SU-DHL-6 (cell line): ENCODE data around the gene MYH2.

Experiments
- H2AFZ ChIP-seq: fragments of 200-600 bp; sonication (generic); 2 replicates; pipeline ENCODE4 v1.6.1; 2014; ENCODE audit warnings: low read depth, mild to moderate bottlenecking, moderate library complexity, mixed read lengths, antibody characterized with exemption, low read length; ENCODE audit not compliant: severe bottlenecking
- H3F3A ChIP-seq: fragments of 200-600 bp; shearing (Covaris generic); 2 replicates; pipeline ENCODE4 v1.6.0; 2016; ENCODE audit warnings: antibody characterized with exemption, mild to moderate bottlenecking; ENCODE audit not compliant: insufficient read depth
- H3K27ac ChIP-seq: fragments of 200-600 bp; sonication (generic); 2 replicates; pipeline ENCODE4 v1.5.1; 2016; ENCODE audit warnings: low read depth, mild to moderate bottlenecking, low read length, moderate library complexity, mixed read lengths
- H3K27me3 ChIP-seq: fragments of 200-600 bp; sonication (generic), shearing (Covaris generic); 2 replicates; pipeline ENCODE4 v1.6.0; 2014; ENCODE audit warnings: mild to moderate bottlenecking, low read length
- H3K36me3 ChIP-seq: fragments of 200-600 bp; sonication (generic); 2 replicates; pipeline ENCODE4 v1.6.1; 2014; ENCODE audit warnings: mild to moderate bottlenecking, low read length, mixed read lengths
- H3K4me2 ChIP-seq: fragments of 300-600, 200-600 bp; shearing (Covaris generic), sonication (generic); 2 replicates; pipeline ENCODE4 v1.6.0; 2014; ENCODE audit warnings: low read length, low read depth, mild to moderate bottlenecking; ENCODE audit not compliant: poor library complexity, severe bottlenecking
- H3K4me3 ChIP-seq: fragments of 200-600 bp; sonication (generic); 2 replicates; pipeline ENCODE4 v1.5.1; 2014; ENCODE audit warnings: antibody characterized with exemption, low read length, mild to moderate bottlenecking, mixed read lengths; ENCODE audit not compliant: insufficient read depth, poor library complexity, severe bottlenecking
- H3K79me2 ChIP-seq: fragments of 200-600 bp; sonication (generic); 2 replicates; pipeline ENCODE4 v1.6.1; 2014; ENCODE audit warnings: mild to moderate bottlenecking, low read length, moderate library complexity; ENCODE audit not compliant: insufficient read depth
- H3K9ac ChIP-seq: fragments of 200-600 bp; sonication (generic); 2 replicates; pipeline ENCODE4 v1.7.0; 2014; ENCODE audit warnings: mild to moderate bottlenecking, low read length
- H3K9me2 ChIP-seq: fragments of 200-600 bp; sonication (generic); replicated peaks from 2 replicates; pipeline ENCODE4 v1.6.1; 2014; ENCODE audit warnings: low read length; ENCODE audit not compliant: insufficient read depth
- H3K9me3 ChIP-seq: fragments of 200-600 bp; sonication (generic); 2 replicates; pipeline ENCODE4 v1.6.1; 2014; ENCODE audit warnings: low read length, mixed read lengths; ENCODE audit not compliant: insufficient read depth
- H4K20me1 ChIP-seq: fragments of 200-600 bp; sonication (generic); 2 replicates; pipeline ENCODE4 v1.6.1; 2014; ENCODE audit warnings: low read depth, mild to moderate bottlenecking, antibody characterized with exemption, low read length, moderate library complexity, mixed read lengths
- CTCF ChIP-seq: fragments of 200-600 bp; sonication (generic); IDR thresholded peaks from one replicate; pipeline ENCODE4 v1.5.1; 2017; ENCODE audit warnings: antibody characterized with exemption, mild to moderate bottlenecking, low read length, moderate library complexity; ENCODE audit not compliant: insufficient read depth, poor library complexity, severe bottlenecking
- EZH2phosphoT487 ChIP-seq: fragments of 200-600 bp; sonication (generic), shearing (Covaris generic); conservative IDR thresholded peaks from 2 replicates; pipeline ENCODE4 v1.6.1; 2018; ENCODE audit warnings: mild to moderate bottlenecking, antibody characterized with exemption, low read length, moderate library complexity, mixed read lengths

MYH2 gene

GRCh38 chr17:10574324-10574723, 24.9 kb upstream of the MYH2 start:
- no peaks in the 10 kb centered on the region for H4K20me1 ChIP-seq

GRCh38 chr17:10563991-10564660, 14.7 kb upstream of the MYH2 start:
- H3F3A ChIP-seq, result no peaks in the 10 kb centered on the region
- TF ChIP-seq CTCF, result no peak
- no peak for TF ChIP-seq EZH2phosphoT487
- no peak overlapping the region for H3K27ac ChIP-seq
- H3K9me3 ChIP-seq, result no peaks in the 10 kb centered on the region
- no peaks in the 10 kb centered on the region for H3K36me3 ChIP-seq
- H2AFZ ChIP-seq, result no peak overlapping the region
- H3K79me2 ChIP-seq, result no peaks in the 10 kb centered on the region
- no peaks in the 10 kb centered on the region for H4K20me1 ChIP-seq
- H3K9ac ChIP-seq, result no peak overlapping the region
- no peaks in the 10 kb centered on the region for H3K9me2 ChIP-seq
- H3K4me3 ChIP-seq, result no peak overlapping the region
- no peak overlapping the region for H3K4me2 ChIP-seq
- no peaks in the 10 kb centered on the region for H3K27me3 ChIP-seq

More at GRCh38 chr17:10574324-10574723, 24.9 kb upstream of the MYH2 start:
- Histone ChIP-seq H3K36me3 (no peaks in the 10 kb centered on the region), H3K9me2 (no peaks in the 10 kb centered on the region), H3F3A (no peaks in the 10 kb centered on the region), H3K79me2 (no peaks in the 10 kb centered on the region), H3K9me3 (no peaks in the 10 kb centered on the region), H3K27ac (no peak overlapping the region), H2AFZ (no peak overlapping the region), H3K4me2 (no peak overlapping the region), H3K4me3 (no peak overlapping the region), H3K27me3 (no peaks in the 10 kb centered on the region), H3K9ac (no peak overlapping the region)
- TF ChIP-seq EZH2phosphoT487 (no peak), CTCF (no peak)

GRCh38 chr17:10558049-10558448, 8.6 kb upstream of the MYH2 start:
- Histone ChIP-seq H3K9me3 (no peaks in the 10 kb centered on the region), H3K4me3 (no peak overlapping the region), H4K20me1 (no peaks in the 10 kb centered on the region), H3K27ac (no peak overlapping the region), H3K9me2 (no peaks in the 10 kb centered on the region), H3K4me2 (no peak overlapping the region), H3K27me3 (no peaks in the 10 kb centered on the region), H2AFZ (no peak overlapping the region), H3K36me3 (no peaks in the 10 kb centered on the region), H3K9ac (no peak overlapping the region), H3F3A (no peaks in the 10 kb centered on the region), H3K79me2 (no peaks in the 10 kb centered on the region)
- TF ChIP-seq CTCF (no peak), EZH2phosphoT487 (no peak)
